HG03442 (cell line): ENCODE measurements around the gene RANBP3.
"Not testable (repeated sequence)": the region's sequence is repeated elsewhere in the genome, so short reads cannot be mapped to it uniquely, and the experiment has no call there.

Experiments
- ATAC-seq: cut with Tn5 transposase; IDR thresholded peaks from one replicate; pipeline ENCODE4 v1.9.1; 2021; ENCODE audit warnings: mild to moderate bottlenecking, moderate library complexity; ENCODE audit not compliant: unreplicated experiment

RANBP3 gene

DNA sequence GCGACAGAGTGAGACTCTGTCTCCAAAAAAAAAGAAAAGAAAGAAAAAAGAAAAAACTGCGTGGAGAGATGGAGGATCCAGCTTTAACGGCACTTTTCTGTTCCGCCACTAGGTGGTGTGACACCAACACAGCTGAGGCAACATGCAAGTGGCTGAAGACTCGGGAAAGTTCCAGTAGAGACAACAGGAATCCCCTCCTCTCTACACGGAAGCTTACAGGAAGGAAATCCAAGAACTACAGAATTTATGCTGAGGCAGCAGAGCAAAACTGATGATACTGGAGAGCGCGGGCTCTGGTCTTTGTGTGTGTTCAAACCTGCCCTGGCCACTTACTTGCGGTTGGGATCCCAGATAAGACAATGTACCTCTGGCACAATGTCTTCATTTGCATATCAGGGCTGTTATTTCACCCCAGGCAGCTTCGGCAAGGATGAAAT lies 9.9 kb downstream of the RANBP3 start:
- no peak for ATAC-seq

- no peak for ATAC-seq
These were observed 10.4 kb downstream of the RANBP3 start for GRCh38 chr19:5967571-5967970.

DNA sequence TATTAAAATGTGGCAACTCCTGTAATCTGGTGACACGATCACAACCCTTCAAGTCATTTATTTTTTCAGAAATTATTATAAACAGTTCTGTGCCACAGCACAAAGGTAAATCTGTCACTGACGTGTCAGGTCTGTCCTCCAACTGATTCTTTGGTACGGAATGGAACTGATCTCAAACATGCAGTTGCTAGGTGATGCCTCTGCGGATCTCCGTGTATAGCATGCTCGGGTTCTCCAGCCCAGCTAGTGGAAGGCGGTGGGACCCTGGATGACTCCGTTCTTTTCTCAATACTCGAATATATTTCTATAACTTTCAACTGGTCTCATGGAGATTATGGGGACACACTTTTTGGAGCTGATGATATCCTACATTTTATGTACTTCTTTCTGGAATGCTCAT lies 11.0 kb downstream of the RANBP3 start:
- ATAC-seq = no peak

DNA sequence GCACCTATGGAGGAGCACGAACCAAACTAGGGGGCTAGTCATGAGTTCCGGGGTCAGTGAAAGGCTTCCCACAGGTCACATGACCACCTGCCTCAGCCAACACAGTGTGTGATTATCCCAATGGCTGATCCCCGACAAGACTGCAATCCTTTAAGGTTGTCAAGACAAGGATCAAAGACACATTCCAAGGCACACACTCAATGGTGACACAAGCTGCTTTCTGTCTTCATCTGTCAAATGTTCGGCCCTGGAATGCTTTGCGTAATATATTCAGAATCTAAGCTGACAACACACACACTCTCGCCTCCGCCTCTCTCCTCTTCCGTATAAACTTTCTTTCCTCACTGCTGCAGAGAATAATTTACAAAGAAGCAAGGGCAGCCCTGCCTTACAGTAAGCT lies 11.7 kb downstream of the RANBP3 start:
- no peak for ATAC-seq

GRCh38 chr19:5964816-5965565 lies 12.9 kb downstream of the RANBP3 start:
- no peak for ATAC-seq

DNA sequence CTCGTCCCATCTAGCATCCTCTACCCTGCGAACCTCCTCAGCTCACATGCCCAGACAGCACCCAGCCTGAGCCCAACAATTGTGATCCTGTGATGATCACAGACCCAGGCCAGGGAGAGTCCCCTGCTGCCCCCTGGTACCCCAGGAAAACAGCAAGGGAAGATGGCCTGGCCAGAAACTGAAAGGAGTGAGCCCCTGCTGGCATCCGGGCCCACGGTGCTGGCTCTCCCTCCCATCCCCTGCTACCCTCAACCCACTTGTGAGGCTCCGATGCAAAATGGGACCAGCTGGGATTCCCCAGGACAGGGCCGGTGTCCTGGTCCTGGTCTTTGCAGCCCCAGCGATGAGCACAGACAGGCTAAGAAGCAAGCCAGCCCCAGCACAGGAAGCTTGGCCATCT lies 14.1 kb downstream of the RANBP3 start:
- ATAC-seq = no peak

DNA sequence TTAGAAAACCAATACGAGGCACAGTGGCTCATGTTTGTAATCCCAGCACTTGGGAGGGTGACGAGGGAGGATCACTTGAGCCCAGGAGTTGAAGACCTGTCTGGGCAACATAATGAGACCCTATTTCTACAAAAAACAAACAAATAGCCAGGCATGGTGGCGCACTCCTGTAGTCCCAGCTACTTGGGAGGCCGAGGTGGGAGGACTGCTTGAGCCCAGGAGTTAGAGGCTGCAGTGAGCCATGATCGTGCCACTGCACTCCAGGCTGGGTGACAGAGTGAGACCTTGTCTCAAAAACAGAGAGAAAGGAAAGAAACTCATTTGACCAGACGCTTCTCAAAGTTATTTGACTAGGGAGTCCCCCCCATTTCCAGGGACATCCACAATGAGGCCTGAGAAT lies 14.7 kb downstream of the RANBP3 start:
- ATAC-seq = not testable (repeated sequence)

DNA sequence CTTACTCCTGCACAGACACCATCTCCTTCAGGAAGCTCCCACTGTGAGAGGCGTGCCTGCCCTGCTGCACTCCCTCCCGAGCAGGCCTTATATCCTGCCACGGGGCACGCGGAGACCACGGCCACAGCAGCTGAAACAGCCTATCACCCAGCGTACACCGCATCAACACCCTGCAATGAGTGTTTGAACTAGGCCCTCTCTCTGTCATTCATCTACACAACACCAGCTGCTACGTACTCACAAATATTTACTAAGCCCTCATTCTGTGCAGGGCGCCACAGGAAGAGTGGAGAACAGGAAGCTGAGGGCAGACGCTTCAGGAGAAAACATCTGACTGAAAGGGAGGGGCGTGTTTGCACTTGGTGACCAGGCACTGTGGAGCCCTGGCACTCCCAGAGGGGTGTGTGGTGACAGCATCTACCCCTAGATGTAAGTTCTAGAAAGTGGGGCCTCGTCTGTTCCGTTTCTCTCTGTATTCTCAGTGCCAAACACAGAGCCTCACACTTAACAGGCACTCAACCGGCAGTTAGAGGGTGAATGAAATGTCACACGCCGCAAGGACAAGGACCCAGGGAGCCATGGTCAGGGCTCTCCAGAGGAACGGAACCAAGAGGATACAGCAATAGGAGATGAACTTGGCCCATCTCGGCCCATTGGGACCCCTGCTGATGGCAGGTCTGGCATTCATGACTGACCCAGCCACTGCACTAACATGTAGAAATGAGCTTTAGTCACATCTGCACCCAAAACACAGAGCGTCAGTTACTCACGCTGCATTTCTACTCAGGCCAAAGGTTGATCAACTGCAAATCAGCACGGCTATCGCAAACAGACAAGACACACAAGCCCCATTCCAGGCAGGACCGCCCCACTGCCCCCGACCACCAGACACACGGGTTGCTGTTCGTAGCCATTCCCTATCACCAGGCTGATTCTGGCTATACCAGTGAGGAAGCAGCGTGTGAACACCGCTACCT lies 15.7 kb downstream of the RANBP3 start:
- ATAC-seq = no peak

DNA sequence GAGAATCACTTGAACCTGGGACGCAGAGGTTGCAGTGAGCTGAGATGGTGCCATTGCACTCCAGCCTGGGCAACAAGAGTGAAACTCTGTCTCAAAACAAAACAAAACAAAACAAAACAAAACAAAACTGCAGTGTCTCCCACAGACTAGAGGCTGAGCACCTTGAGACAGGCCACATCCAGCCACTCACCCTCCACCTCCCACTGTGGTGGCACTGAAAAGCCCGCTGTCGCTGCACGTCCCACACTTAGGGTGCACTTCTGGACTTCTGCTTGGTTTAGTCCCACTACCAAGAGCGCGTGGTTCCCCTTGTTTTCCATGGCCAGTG lies 16.3 kb downstream of the RANBP3 start:
- not testable (repeated sequence) for ATAC-seq

DNA sequence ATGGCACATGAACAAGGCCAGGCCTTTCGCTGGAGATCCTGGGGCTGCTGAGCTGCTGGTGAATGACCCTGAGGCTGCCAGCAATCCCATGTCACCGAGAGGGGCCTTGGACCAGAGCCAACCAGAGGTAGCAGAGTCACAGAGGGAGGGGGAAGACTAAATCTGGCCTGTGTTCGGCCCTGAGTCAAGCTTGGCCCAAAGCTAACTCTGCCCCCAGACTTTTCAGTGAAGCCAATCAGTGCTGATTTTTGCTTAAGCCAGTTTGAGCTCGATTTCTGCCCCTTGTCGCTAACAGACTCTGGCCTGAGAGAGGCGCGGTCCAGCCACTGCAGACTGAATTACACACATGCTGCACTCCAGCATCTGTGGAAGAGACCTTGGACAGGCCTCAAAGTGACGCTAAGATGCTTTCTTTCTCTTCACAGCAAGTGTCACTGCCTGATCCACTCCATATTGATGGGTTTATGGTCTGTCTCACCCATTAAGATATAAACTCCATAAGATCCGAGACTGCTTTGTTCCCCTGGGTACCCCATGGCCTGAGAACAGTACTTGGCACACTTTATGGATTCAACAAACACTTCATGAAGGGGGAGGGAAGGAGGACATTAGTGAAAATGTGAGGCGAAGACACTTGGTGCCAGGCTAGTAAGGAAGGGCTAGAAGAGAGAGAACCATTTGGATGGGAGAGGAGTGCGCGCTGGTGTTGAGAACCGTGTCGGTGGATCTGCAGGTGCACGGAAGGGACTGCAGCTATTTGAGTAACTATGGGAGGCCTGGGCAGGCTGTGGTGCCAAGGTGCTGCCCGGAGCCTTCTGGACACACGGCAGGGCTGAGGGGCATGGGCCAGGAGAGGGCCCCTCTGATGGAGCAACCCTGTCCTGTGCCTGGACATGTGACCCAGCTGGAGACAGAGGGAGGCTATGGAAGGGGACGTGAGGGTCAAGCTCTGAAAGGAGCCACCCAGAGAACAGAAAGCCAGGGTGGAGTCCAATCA lies 17.6 kb downstream of the RANBP3 start:
- no peak for ATAC-seq

- no peak for ATAC-seq
These were observed 18.5 kb downstream of the RANBP3 start for GRCh38 chr19:5959260-5960004.

DNA sequence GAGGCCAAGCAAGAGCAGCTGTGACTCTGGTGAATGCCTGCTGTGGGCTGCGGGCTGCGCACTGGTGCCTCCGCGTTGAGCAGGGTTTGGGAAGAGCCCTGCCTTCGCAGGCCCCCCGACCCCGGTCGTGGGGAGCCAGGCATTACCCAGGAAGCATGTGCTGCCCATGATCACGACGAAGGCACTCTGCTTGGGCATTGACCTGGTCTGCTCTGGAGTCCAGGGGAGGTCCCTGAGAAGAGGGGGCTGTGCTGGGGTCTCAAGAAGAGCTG lies 19.2 kb downstream of the RANBP3 start:
- ATAC-seq = no peak

DNA sequence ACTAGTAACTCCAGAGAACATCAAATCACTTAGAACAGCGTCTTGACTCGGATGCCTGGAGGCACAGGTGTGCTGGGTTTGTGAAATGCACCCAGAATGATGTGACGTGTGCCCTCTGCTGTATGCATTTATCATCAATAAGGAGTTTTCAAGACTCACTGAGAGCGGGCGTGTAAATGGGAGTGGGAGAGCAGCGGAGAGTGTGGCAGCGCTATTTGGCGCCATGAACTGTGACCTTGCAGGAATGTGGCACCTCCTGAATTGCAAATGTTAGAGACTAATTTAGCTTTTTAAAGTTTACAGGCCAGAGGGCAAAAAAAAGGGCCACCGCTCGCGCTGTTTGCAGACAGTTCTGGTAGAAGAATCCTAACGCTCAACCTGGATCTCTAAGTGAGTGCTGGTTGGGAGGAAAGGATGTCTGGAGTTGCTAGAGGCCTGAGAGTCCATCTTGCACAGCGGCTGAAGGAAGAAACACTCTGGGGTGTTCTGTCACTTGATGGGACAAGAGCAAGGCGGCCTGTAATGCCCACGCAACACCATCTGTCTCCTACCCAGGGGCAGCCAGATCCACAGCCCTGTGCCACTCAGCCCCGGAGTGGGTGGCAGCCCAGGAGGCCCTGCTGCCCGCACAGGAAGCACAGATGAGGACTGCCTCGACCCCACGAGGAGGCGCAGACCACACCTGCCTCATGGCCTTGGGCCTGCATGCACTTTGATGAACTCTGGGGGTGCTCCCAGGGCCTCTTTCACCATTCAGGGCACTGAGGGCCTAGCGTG lies 19.7 kb downstream of the RANBP3 start:
- ATAC-seq = no peak

- no peak for ATAC-seq
These were observed 20.8 kb downstream of the RANBP3 start for GRCh38 chr19:5957170-5957569.

DNA sequence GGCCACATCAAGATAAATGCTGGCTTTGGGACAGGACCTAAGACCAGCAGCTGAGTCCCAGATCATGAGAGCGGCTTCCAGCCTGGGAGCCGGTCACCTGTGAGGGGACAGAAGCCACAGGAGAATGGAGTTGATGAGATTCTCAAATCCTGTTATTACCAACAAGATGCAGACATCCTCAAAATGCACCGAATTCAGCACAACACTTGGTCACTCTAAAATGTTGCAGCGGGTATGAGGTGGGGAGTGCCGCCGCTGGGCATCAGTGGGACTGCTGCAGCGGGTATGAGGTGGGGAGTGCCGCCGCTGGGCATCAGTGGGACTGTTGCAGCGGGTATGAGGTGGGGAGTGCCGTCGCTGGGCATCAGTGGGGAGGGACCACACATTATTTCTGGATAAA lies 21.2 kb downstream of the RANBP3 start:
- ATAC-seq = no peak

GRCh38 chr19:5956323-5956722 lies 21.6 kb downstream of the RANBP3 start:
- no peak for ATAC-seq

GRCh38 chr19:5955636-5955935 lies 22.4 kb downstream of the RANBP3 start:
- no peak for ATAC-seq

GRCh38 chr19:5954293-5954692 lies 23.6 kb downstream of the RANBP3 start:
- ATAC-seq = no peak

DNA sequence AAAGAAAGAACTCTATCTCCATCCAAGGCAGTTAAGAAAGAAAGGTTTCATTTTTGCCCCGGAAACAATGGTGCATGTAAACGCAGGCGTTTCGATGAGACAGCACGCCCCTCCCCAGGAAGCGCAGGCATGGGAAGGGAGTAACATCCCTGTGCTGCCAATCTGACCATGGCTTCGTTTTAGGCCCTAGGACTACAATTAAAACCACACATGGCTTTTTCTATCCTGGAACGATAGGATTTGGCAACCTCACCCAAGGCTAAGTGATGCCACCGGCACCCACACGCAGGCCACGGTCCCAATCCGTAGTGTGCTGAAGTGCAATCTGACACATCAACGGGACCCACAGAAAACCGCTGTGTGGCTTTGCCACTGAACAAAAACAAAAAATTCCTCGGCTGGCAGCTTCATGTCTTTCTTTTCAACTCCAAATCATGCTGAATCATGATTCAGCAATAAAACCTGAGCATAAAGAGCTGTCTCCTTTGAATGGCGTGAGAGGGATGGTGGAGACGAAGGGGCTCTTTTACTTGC lies 24.2 kb downstream of the RANBP3 start:
- no peak for ATAC-seq
